H9 (cell line): ENCODE data around the gene ABLIM1. TPM values are rescaled to one million over a fixed set of nuclear protein-coding genes. Genes with fewer than 3 reads are reported as not detected.

Experiments
- DNase-seq: peaks from one replicate; pipeline ENCODE4 v3.0.0-alpha.2; 2017
- H2AFZ ChIP-seq: one replicate; pipeline ENCODE4 v1.6.1; 2013; ENCODE audit warnings: mild to moderate bottlenecking, low read length, control low read depth, moderate library complexity
- H2AK5ac ChIP-seq: 2 replicates; pipeline ENCODE4 v1.6.1; 2013; ENCODE audit warnings: low read length, control low read depth, mixed read lengths; ENCODE audit not compliant: insufficient read length
- H2BK120ac ChIP-seq: one replicate; pipeline ENCODE4 v1.6.1; 2013; ENCODE audit warnings: low read depth, mild to moderate bottlenecking, low read length, control low read depth, inconsistent platforms; ENCODE audit not compliant: poor library complexity, severe bottlenecking
- H2BK12ac ChIP-seq: 2 replicates; pipeline ENCODE4 v1.6.1; 2013; ENCODE audit warnings: low read length, control low read depth, mixed read lengths, low read depth; ENCODE audit not compliant: insufficient read length
- H2BK15ac ChIP-seq: 2 replicates; pipeline ENCODE4 v1.6.1; 2013; ENCODE audit warnings: low read depth, low read length, control low read depth
- H2BK20ac ChIP-seq: one replicate; pipeline ENCODE4 v1.6.1; 2013; ENCODE audit warnings: low read depth, mild to moderate bottlenecking, low read length, control low read depth, inconsistent platforms; ENCODE audit not compliant: poor library complexity, severe bottlenecking
- H2BK5ac ChIP-seq: 2 replicates; pipeline ENCODE4 v1.6.1; 2013; ENCODE audit warnings: low read length, control low read depth, mixed read lengths; ENCODE audit not compliant: insufficient read length
- H3K14ac ChIP-seq: 2 replicates; pipeline ENCODE4 v1.6.1; 2013; ENCODE audit warnings: low read length, control low read depth; ENCODE audit not compliant: insufficient read depth
- H3K18ac ChIP-seq: 2 replicates; pipeline ENCODE4 v1.6.1; 2013; ENCODE audit warnings: low read depth, mild to moderate bottlenecking, mixed read lengths, low read length, control low read depth; ENCODE audit not compliant: insufficient read length
- H3K23ac ChIP-seq: 2 replicates; pipeline ENCODE4 v1.6.1; 2013; ENCODE audit warnings: low read length, control low read depth, mixed read lengths, low read depth; ENCODE audit not compliant: insufficient read length
- H3K23me2 ChIP-seq: 2 replicates; pipeline ENCODE4 v1.6.1; 2013; ENCODE audit warnings: low read depth, mild to moderate bottlenecking, mixed read lengths, low read length, control low read depth; ENCODE audit not compliant: insufficient read length, poor library complexity, severe bottlenecking
- H3K27ac ChIP-seq: 2 replicates; pipeline ENCODE4 v1.5.1; 2013; ENCODE audit warnings: low read length, control low read depth, mixed read lengths, low read depth; ENCODE audit not compliant: insufficient read length
- H3K27me3 ChIP-seq: 2 replicates; pipeline ENCODE4 v1.6.1; 2013; ENCODE audit warnings: low read length, control low read depth, inconsistent platforms; ENCODE audit not compliant: insufficient read depth
- H3K4ac ChIP-seq: 2 replicates; pipeline ENCODE4 v1.6.1; 2013; ENCODE audit warnings: low read depth, mild to moderate bottlenecking, control low read depth, inconsistent platforms, low read length, moderate library complexity
- H3K4me1 ChIP-seq: 2 replicates; pipeline ENCODE4 v1.6.1; 2013; ENCODE audit warnings: low read length, control low read depth, inconsistent platforms; ENCODE audit not compliant: insufficient read depth
- H3K4me2 ChIP-seq: 2 replicates; pipeline ENCODE4 v1.6.1; 2013; ENCODE audit warnings: low read length, control low read depth, mixed read lengths; ENCODE audit not compliant: insufficient read length, insufficient read depth
- H3K56ac ChIP-seq: 2 replicates; pipeline ENCODE4 v1.6.1; 2013; ENCODE audit warnings: low read depth, mild to moderate bottlenecking, mixed read lengths, low read length, control low read depth; ENCODE audit not compliant: insufficient read length
- H3K79me1 ChIP-seq: 2 replicates; pipeline ENCODE4 v1.6.1; 2013; ENCODE audit warnings: low read depth, mild to moderate bottlenecking, moderate library complexity, low read length, control low read depth, inconsistent platforms; ENCODE audit not compliant: insufficient read depth, poor library complexity, severe bottlenecking
- H3K79me2 ChIP-seq: 2 replicates; pipeline ENCODE4 v1.6.1; 2013; ENCODE audit warnings: low read length, control low read depth, inconsistent platforms; ENCODE audit not compliant: insufficient read depth
- H3K9ac ChIP-seq: 2 replicates; pipeline ENCODE4 v1.6.1; 2013; ENCODE audit warnings: low read length, control low read depth, mixed read lengths; ENCODE audit not compliant: insufficient read length; ENCODE audit errors: extremely low read depth
- H3K9me3 ChIP-seq: one replicate; pipeline ENCODE4 v1.6.1; 2013; ENCODE audit warnings: low read depth, low read length, inconsistent platforms; ENCODE audit not compliant: control insufficient read depth
- H3T11ph ChIP-seq: one replicate; pipeline ENCODE4 v1.6.1; 2013; ENCODE audit warnings: mild to moderate bottlenecking, low read length, control low read depth, inconsistent platforms
- H4K20me1 ChIP-seq: one replicate; pipeline ENCODE4 v1.6.1; 2013; ENCODE audit not compliant: control insufficient read depth, insufficient read length, insufficient read depth
- H4K5ac ChIP-seq: 2 replicates; pipeline ENCODE4 v1.6.1; 2013; ENCODE audit warnings: low read depth, mild to moderate bottlenecking, mixed read lengths, low read length, control low read depth; ENCODE audit not compliant: insufficient read length
- H4K8ac ChIP-seq: replicated peaks from 2 replicates; pipeline ENCODE4 v1.6.1; 2013; ENCODE audit warnings: low read length, control low read depth, mixed read lengths, low read depth; ENCODE audit not compliant: insufficient read length
- H4K91ac ChIP-seq: 2 replicates; pipeline ENCODE4 v1.6.1; 2013; ENCODE audit warnings: low read depth, mild to moderate bottlenecking, moderate library complexity, mixed read lengths, low read length, control low read depth; ENCODE audit not compliant: insufficient read length
- H3K27ac Mint-ChIP-seq, 3 experiments: 2 replicates in 2 of 3; 3 replicates in 1 of 3; pipeline ENCODE4 v1.8.0; 2020 to 2021; ENCODE audit warnings: mixed read lengths in 3 of 3, mild to moderate bottlenecking in 1 of 3, moderate library complexity in 1 of 3
- H3K27me3 Mint-ChIP-seq: 2 replicates; pipeline ENCODE4 v1.8.0; 2021; ENCODE audit warnings: low read depth, mild to moderate bottlenecking, moderate library complexity, mixed read lengths
- H3K36me3 Mint-ChIP-seq, 3 experiments: 2 replicates in 2 of 3; 3 replicates in 1 of 3; pipeline ENCODE4 v1.8.0; 2020 to 2021; ENCODE audit warnings: low read depth in 3 of 3, mixed read lengths in 3 of 3; ENCODE audit not compliant: insufficient read depth in 1 of 3
- H3K4me1 Mint-ChIP-seq, 2 experiments: 2 replicates each; pipeline ENCODE4 v1.8.0; 2020; ENCODE audit warnings: mixed read lengths in 2 of 2
- H3K4me3 Mint-ChIP-seq, 2 experiments: 2 replicates in 1 of 2; 3 replicates in 1 of 2; pipeline ENCODE4 v1.8.0; 2020 to 2021; ENCODE audit warnings: mild to moderate bottlenecking in 2 of 2, mixed read lengths in 2 of 2, moderate library complexity in 1 of 2
- H3K9me3 Mint-ChIP-seq, 2 experiments: 2 replicates in 1 of 2; 3 replicates in 1 of 2; pipeline ENCODE4 v1.8.0; 2020; ENCODE audit warnings: mild to moderate bottlenecking in 2 of 2, mixed read lengths in 2 of 2, moderate library complexity in 1 of 2
- CTCF ChIP-seq: fragments of 200-600 bp; sonication (generic); conservative IDR thresholded peaks from 3 replicates; pipeline ENCODE4 v1.8.0; 2021; ENCODE audit warnings: antibody characterized with exemption, mild to moderate bottlenecking
- WGBS: extraction: QIAGEN DNeasy Blood & Tissue Kit; methylation state at CpG from one replicate; pipeline ENCODE4 v1.1.7; 2013; ENCODE audit warnings: missing lambda C conversion rate, low lambda C conversion rate, mixed read lengths; ENCODE audit not compliant: insufficient read length; ENCODE audit errors: extremely low coverage; 5-methylcytosine and 5-hydroxymethylcytosine counted together
- total RNA-seq: library from RNA; stranded (reverse); gene quantifications from 2 replicates; pipeline ENCODE4 v1.2.1, GENCODE V29; 2021

Gene ABLIM1
- total RNA-seq, 1 experiment from 2014 or later, result 32.1 TPM

- no peak overlapping the region for H2BK12ac ChIP-seq
- H3K23me2 ChIP-seq, result no peaks in the 10 kb centered on the region
- H3K27me3 Mint-ChIP-seq, result peaks cover 68% of the 10 kb centered on the region
- no peak overlapping the region for H3K27ac ChIP-seq
- peaks cover 9 to 16% of the 10 kb centered on the region in 2 experiments for H3K4me1 Mint-ChIP-seq
- H3K14ac ChIP-seq, result no peak overlapping the region
- H2AFZ ChIP-seq, result no peak overlapping the region
- no peaks in the 10 kb centered on the region for H3K36me3 Mint-ChIP-seq
- H3K79me2 ChIP-seq, result no peaks in the 10 kb centered on the region
- H3K23ac ChIP-seq, result no peak overlapping the region
- no peak overlapping the region for H3K4me3 Mint-ChIP-seq
- no peaks in the 10 kb centered on the region for H3K9me3 Mint-ChIP-seq
- no peak overlapping the region for H3K56ac ChIP-seq
- DNase-seq, result no peak
- no peak overlapping the region for H4K5ac ChIP-seq
- H2BK20ac ChIP-seq, result no peak overlapping the region
- H3K27ac Mint-ChIP-seq, result no peak overlapping the region
- H3K18ac ChIP-seq, result no peak overlapping the region
- H3K4me2 ChIP-seq, result no peak overlapping the region
- no CpG with 5 or more reads among the region's 2 CpGs for WGBS
- no peak overlapping the region for H3T11ph ChIP-seq
- H3K79me1 ChIP-seq, result no peaks in the 10 kb centered on the region
- no peak overlapping the region for H4K91ac ChIP-seq
- no peak overlapping the region for H2AK5ac ChIP-seq
- H3K9ac ChIP-seq, result no peak overlapping the region
- no peaks in the 10 kb centered on the region for H3K27me3 ChIP-seq
- no peaks in the 10 kb centered on the region for H3K9me3 ChIP-seq
- no peak for TF ChIP-seq CTCF
- H2BK15ac ChIP-seq, result no peak overlapping the region
- no peak overlapping the region for H3K4ac ChIP-seq
- H2BK5ac ChIP-seq, result no peak overlapping the region
- H4K8ac ChIP-seq, result no peak overlapping the region
- H3K4me1 ChIP-seq, result peaks cover 3% of the 10 kb centered on the region; the same call in 1 of the 2 replicates
- H4K20me1 ChIP-seq, result no peaks in the 10 kb centered on the region
- H2BK120ac ChIP-seq, result no peak overlapping the region
Measured at GRCh38 chr10:114396464-114396863, 261.6 kb downstream of the ABLIM1 start.
